Non-pigmented ciliary epithelial cell (primary cell): Measurements from ENCODE around the gene MAPK12.

Experiments used
- DNase-seq: peaks from one replicate; pipeline ENCODE4 v3.0.0-alpha.2; 2010; ENCODE audit warnings: low read depth

The MAPK12 gene

DNA sequence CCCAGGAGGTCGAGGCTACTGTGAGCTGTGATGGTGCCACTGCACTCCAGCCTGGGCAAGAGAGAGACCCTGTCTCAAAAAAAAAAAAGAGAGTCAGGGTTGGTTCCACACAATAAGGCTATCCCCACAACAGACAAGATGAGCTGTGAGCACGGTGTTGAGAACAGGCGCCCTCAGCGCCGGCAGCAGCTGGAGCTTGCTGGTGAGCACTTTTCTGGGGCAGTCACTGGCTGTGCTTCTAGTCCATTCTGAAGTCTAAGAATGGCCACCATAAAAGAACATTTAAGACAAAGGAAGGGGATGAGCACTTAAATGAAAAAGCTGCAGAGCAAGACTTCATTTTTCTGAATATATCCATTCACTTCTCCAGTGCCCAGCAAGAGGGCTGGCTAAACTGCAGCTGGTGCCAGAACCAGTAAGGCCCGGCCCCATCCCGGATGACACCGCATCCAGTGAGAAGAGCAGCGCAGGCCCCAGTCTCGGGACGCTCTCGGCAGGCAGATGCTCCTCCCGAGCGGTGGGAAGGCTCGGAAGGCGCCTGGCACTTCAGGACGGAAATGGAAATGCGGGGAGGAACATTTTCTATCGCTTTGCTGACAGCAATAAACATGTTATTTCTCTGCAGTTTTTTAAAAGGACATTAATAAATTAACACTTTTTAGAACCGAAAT, 28.9 kb downstream of the MAPK12 start:
- DNase-seq = no peak

DNA sequence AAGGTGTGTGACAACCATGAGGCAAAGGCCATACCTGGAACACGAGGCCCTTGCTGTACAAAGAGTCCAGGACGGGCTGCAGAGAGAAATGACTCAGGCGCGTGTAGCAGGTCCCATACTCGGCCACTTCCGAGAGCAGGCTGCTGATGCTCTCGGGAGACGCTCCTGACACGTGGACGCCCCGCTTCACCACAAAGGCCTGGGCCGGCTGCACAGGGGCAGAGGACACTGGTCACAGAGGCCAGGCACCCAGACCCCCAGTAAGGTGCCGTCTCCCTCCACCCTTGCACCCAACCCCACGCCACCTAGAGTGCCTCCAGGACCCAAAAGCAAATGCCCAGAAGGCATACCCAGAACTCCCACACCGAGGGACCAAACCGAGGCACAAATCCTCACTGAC, 32.1 kb downstream of the MAPK12 start:
- no peak for DNase-seq

DNA sequence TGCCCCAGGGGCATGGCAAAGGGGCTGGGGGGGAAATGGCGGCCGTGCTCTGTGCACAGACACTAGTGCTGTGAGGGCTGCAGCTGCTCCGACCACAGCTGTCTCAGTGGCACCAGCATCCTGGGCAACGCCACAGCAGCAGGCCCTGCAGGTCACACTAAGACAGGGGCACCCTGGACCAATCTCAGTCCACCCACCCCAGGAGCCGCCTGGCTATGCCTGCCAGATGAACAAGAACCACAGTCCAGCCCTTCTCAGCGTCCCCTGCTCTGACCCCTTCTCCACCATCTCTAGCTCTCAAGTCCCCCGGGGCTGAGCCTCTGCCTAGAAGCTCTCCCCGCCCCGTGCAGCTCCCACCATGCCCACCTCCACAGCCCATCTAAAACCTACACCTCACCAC, 33.1 kb downstream of the MAPK12 start:
- DNase-seq = no peak

DNA sequence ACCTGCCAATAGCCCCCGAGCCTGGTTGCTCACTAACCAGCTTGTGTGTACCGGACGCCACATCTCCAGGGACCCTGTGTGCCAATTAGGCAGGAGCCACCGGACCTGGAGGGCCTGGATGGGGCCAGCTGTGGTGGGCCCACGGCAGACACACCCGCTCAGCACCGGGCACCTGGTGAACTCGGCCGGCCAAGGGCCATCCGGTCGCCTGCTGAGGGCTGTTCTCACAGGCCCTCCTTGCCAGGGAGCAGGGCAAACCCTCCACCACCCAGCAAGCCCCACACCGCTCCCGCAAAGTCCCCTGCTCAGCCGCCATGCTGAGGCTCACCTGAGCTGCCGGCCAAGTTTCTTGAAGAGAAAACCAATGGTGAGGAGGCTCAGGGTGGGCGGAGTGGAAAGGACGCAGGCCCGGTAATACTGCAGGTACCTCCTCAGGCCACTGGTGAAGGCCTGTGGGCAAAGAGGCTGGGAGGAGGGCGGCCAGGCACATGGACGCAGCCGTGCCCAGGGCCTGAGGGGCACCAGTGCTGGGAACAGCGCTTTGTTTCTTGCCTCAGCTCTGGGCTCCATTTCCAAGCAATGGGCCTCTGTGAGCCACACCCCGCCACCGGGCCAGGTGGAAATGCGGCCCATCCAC, 33.8 kb downstream of the MAPK12 start:
- no peak for DNase-seq

DNA sequence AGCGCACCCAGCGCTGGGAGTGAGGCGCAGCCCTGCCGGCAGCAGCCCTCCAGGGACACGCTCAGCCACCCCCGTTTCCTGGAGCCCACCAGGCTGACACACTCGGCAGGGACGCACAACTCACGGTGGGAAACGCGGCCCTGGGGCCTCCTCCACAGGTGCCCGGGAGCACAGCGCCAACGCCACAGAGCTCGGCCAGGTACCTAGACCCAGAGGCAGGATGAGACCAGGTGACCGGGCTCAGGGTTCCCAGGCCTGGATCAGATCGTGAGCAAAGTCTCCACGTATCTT, 34.7 kb downstream of the MAPK12 start:
- no peak for DNase-seq

DNA sequence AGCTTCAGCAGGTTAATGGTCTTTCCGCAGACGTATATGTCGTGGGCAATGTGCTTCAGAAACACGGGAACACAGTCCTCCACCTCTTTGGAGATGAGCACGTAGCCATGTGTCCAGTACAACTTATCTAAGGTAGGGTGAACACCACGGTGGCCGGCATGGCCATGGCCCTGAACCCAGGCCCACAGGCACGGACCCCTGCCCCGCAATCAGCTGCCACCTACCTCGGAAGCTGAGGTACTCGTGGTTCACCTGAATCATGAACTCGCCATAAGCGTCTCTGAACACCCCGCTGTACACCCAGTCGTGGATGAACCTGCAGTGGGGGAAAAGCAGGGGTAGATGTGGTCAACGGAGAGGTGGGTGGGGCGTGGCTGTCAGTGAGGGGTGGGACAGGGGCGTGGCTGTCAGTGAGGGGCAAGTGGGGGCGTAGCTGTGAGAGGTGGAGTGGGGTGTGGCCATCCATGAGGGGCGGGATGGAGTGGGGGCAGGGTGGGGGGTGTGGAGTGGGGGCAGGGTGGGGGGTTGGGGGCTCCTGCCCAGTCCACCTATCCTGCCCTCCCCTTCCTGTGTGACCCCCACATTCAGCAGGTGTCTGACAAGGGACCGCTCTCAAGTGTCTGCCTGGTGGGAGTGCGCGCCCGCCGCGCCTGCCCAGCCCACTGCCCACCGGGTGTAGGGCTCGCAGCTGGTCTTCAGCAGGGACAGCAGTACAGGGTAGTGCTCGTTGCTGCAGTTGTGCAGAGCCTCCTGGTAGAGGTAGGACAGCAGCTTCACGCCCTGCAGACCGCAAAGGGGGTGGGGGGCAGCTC, 35.2 kb downstream of the MAPK12 start:
- no peak for DNase-seq

DNA sequence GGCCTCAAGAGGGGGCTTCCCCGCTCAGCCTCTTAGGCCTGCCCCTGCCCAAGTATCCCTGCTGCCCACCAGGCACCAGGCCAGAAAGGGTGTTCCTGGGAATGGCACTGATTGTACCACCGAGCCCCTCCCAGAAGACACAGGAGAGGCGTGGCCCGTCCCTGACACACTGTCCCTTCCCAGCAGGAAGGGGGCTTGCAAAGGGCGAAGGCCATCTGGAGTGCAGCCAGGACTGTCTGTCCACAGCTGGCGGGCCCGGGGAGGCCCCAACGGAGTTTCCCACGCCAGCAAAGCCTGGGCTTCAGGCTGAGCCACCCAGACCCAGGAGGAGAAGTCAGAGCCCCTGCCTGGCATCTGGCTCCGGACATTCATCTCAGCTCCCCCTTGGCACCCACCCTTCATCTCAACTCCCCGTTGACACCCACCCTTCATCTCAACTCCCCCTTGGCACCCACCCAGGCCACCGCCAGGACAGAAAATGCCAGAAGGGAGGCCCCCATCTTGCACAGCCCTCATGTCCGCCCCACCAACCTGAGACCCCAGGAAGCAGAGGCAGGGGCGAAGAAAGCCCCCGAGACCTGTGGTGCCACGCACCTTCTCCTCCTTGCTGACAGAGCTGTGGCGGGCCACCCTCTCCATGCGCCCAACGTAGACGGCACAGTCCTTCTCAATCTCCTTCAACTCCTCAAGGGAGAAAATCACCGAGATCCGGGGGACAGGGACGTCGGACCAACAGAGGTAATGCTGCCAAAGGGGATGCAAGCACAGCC, 36.1 kb downstream of the MAPK12 start:
- no peak for DNase-seq

DNA sequence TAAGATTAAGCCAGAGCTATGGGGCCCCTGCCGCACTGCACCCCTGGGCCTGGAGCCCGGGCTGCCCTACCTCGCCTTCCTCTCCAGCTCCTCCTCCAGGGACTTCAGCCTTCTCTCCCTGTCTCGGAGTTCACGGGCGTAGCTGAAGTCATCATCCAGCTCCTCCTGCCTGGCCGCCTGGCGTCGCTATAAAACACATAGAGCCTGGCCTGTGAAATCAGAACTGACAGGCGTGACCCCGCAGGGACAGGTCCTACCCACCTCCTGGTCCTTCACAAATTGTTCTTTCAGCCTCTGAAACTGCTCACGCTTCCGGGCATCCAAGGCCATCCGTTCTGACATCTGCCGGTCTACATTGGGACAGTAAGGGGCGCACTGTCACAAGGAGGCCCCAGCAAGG, 37.4 kb downstream of the MAPK12 start:
- DNase-seq = no peak

DNA sequence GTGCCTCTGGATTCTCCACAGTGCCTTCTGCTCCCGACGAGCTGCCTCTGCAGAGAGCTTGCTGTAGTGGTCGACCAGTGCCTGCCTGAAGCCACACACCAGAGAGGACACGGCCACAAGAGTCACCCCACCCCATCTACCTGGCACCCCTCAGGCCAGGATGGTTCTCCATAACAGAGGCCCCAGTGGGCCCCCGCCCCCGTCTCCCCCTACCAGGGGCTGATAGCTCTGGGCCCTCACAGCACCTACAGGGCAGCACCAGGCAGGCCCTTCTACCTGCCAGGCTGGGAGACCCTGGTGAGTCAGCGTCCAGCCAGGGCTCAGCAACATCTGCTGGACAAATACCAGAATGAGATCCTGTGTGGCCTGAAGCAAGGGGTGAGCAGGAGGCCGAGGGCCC, 39.0 kb downstream of the MAPK12 start:
- no peak for DNase-seq

DNA sequence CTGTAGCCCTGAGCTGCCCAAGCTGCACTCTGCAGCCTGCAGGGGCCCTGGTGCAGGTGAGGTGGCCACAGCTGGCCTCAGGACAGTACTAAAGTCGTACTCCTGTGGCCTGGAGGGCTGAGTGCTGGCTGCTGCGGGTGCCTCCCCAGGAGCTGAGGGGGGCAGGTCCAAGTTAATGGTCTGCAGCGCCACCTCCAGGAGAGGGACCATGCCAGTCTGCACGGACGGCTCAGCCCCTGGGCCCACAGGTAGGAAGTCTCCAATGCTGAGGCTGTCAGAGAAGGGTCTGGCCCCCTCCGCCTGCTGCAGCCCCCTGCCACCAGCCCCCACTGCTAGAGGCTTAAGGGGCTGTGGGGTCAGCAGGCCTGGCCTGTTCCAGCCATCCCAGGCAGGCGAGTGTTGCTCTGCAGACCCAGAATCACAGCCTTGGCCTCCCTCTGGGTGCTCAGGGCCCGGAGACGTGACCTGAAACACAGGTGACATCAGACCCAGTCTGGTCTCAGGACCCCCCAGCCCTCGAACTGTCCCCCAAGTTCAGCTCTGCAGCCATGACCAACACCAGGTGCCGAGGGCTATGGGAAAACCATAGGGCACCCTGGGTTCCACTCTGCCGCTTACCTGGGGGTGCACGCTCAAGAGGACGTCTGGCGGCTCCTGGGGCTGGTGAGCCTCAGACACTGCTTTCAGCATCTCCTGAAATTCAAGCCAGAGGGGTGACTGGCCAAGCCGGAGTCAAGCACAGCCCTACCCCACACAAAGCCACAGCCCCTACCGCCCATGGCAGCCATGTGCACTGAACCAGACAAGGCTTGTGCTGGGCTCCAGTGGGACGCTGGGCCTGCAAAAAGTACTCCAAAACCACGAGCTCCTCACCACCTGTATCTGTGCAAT, 39.8 kb downstream of the MAPK12 start:
- no peak for DNase-seq

DNA sequence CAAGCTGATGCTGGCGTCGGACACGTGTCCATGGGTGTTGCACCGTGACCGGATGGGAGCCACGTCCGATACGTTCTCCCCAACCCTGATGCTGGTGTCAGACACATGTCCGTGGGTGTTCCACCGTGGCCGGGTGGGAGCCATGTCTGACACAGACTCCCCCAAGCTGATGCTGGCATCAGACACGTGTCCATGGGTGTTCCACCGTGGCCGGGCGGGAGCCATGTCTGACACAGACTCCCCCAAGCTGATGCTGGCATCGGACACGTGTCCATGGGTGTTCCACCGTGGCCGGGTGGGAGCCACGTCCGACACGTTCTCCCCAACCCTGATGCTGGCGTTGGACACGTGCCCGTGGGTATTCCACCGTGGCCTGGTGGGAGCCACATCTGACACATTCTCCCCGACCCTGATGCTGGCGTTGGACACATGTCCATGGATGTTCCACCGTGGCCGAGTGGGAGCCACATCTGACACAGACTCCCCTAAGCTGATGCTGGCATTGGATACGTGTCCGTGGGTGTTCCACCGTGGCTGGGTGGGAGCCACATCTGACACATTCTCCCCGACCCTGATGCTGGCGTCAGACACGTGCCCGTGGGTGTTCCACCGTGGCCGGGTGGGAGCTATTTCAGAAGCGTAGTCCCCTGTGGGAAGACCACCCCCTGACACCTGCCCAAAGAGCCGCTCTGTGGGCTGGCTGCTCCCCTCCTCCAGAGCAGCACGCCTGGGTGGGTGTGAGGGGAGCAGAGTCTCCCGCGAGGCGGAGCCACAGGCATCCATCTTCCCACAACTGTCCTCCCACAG, 40.7 kb downstream of the MAPK12 start:
- DNase-seq = no peak

DNA sequence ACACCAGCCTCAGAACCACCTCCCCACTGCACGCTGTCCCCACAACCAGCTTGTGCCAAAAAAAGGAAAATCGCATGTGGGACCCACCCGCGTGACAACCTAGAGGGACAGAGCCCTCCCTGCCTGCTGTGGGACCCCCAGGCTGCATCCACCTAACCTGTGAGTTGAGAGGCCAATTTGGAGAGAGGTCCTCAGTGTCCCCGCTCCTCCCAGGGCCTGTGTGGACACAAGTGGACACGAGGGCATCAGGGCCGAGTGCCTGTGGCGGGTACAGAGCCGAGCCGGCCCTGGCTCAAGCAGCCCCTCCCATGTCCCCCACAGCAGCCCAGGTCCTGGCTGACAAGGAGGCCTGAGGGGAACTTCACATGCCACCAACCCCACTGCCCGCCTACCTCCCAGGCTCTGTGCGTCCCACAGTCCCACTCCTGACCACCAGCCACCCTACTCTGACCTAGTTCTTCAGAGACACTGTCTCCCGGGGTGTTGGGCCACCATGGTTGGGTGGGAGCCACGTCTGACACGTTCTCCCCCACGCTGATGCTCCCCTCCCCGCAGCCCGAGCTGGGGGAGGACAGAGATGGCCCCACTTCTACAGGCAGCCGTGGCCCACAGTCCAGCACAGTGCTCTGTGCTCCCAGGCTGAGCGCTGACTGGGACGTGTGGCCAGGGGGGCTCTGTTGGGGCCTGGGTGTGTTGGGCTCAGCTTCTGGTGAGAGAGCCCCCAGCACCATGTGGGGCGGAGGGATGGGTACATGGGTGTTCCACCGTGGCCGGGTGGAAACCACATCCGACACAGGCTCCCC, 41.5 kb downstream of the MAPK12 start:
- DNase-seq = no peak

DNA sequence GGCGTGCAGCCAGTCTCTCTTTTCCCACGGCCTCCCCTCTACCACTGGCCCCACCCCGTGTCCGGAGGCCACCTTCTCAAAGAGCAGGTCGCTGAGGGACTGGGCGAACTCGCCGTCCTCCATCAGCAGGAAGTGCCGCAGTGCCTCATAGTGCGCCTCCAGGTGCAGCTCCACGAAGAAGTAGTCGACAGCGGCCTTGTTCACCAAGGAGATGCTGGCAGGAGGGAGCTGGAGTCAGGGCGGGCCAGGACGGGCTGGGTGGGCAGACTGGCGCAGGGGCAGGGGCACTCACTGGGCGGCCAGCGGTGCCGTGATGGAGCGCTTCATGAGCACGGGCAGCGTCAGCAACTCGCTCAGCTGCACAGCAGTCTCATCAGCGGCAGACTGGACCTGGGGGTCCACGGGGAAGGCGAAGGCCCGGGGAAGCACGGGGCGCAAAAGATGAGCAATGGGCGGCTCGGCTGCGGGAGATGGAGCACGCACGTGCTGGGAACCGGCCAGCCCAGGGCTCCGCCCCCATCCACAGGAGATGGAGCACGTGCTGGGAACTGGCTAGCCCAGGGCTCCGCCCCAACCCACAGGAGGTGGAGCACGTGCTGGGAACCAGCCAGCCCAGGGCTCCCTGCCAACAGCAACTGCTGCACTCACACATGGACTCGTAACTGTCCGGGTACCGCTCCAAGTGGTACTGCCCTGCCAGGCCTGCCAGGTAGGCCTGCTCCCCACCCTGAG, 42.3 kb downstream of the MAPK12 start:
- DNase-seq = no peak

DNA sequence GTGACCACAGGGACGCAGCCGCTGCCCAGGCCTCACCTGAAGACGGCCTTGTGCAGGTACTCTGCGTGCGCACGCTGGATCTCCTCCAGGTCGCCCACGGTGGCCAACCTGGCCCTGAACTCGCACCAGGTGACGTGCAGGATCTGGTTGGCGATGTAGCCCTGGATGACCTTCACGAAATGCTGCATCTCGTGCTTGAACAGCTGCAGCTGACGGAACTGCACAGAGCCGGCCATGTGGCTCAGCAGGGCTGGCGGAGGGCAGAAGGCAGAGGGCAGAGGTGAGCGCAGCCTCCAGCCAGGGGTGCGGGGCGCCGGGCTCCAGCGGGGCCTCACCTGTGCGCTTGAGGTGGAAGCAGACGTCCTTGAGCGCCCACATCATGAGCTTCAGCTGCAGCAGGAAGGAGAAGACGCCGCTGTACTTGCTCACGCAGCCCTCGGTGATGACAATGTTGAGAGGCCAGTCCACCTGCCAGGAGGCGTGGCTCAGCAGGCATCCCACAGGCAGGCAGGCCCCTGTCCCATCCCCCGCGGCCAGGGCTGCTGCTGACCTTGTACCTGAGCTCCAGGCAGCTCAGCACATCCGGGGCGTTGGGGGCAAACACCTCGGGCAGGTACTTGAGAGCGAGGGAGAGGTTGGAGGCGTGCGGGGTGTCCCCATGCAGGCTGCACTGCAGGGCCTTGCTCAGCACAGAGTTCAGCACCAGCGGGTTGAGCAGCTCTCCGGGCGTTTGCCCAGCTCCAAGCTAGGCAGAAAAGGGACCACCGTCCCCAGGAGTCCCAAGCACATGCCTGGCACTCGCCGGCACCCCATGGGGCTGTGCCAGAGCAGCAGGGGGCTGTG, 43.1 kb downstream of the MAPK12 start:
- DNase-seq = no peak

DNA sequence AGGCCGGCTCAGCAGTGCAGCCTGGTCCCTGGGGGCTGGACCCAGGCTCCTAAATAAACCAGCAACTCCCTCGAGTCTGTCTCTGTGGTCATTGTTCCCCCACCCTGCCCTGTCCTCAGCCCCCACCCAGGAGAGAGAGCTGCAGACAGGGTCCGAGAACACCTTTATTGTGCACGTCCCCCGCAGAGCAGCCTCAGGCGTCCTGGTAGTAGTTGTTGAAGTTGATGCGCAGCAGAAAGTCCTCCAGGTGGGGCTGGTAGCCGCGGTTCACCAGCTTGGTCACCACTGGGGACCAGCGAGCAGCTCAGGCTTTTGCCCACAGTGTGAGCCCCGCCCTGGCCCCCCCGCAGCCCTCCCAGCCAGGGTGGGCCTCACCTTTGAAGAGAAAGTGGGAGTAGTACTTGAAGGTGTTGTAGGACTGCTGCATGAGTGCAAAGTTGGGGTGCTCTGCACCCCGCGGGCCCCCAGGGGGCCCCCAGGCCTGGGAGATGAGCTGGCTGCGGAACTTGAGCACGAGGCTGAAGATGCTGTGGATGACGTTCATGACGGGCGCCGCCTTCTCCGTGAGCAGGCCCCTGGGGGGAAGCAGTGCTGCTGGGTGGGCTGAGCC, 43.8 kb downstream of the MAPK12 start:
- DNase-seq = no peak

DNA sequence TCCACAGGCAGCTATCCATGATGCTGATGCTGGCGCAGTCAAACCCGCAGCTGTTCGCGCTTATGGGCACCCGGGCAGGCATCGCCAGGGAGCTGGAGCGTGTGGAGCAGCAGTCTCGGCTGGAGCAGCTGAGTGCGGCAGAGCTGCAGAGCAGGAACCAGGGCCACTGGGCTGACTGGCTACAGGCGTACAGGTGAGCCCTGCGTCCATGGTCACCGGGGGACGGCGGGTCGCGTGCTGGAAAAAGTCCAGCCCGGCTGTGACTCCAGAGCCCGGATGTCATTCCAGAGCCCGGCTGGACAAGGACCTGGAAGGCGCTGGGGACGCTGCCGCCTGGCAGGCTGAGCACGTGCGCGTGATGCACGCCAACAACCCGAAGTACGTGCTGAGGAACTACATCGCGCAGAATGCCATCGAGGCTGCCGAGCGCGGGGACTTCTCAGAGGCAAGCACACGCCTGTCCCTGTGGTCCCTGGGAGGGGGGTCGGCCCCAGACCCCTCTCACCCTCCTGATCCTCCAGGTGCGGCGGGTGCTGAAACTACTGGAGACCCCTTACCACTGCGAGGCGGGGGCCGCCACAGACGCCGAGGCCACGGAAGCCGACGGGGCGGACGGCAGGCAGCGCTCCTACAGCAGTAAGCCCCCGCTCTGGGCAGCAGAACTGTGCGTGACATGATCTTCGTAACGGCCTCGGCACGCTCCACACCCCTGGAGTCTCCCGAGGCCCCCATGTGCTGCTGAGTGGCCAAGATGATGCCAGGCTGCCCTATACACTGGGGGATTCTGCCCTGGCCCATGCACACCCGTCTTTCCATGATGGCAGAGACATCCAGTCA, 44.6 kb downstream of the MAPK12 start:
- DNase-seq = no peak

DNA sequence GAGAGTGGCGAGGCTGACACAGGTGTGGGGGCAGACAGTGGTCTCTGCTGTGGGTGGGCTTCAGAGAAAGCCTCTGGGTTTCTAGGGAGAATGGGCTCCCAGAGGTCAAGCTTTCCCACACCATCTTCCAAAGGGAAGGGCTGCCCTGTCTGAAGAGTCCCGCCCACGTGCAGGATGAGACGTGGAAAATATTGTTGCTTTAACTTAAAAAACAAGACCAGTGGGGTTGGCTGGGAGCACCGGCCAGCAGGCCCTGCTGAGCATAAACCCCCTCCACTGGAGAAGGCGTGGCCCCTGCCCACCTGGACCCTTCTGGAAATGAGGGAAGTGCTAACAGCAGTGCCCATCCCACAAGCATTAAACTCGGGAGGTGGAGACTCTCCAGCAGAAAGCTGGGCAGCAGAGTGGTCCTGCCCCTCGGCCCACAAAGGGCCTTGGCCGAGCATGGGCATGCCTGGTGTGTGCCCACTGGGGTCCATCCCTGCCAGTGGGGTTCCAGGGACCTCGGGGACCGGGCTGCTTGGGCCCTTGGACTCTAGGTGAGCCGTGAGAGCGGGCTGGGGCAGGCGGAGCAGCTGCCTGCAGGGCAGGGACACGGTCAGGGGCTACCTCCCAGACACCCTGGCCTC, 45.3 kb downstream of the MAPK12 start:
- DNase-seq = no peak
